Activated T-helper 1 cell treated with anti-CD3 and anti-CD28 coated beads, Interleukin-12 subunit alpha, Interleukin-12 subunit beta, Interleukin-2, Interleukin-4 antibody, amounts not matched to agents 30 ng/mL and 10 ng/mL and 1 ng/mL, durations not matched to agents 14 hours and 24 hours and 36 hours (primary cell): ENCODE data around the gene METTL16. TPM values are rescaled to one million over a fixed set of nuclear protein-coding genes. Genes with fewer than 3 reads are reported as not detected.
"Not testable (repeated sequence)": the region's sequence is repeated elsewhere in the genome, so short reads cannot be mapped to it uniquely, and the experiment has no call there.

Experiments
- DNase-seq: peaks from one replicate; pipeline ENCODE4 v3.0.0; 2021; ENCODE audit warnings: low spot score
- H3K27ac Mint-ChIP-seq: one replicate; pipeline ENCODE4 v1.8.0; 2021; ENCODE audit warnings: mild to moderate bottlenecking, mixed read lengths
- H3K27me3 Mint-ChIP-seq: one replicate; pipeline ENCODE4 v1.8.0; 2022; ENCODE audit warnings: mild to moderate bottlenecking, moderate library complexity, mixed read lengths; ENCODE audit not compliant: insufficient read depth
- H3K36me3 Mint-ChIP-seq: one replicate; pipeline ENCODE4 v1.8.0; 2021; ENCODE audit warnings: low read depth, mixed read lengths
- H3K4me1 Mint-ChIP-seq: one replicate; pipeline ENCODE4 v1.8.0; 2021; ENCODE audit warnings: low read depth, mixed read lengths
- H3K4me3 Mint-ChIP-seq: one replicate; pipeline ENCODE4 v1.8.0; 2021; ENCODE audit warnings: mild to moderate bottlenecking, moderate library complexity, mixed read lengths
- H3K9me3 Mint-ChIP-seq: one replicate; pipeline ENCODE4 v1.8.0; 2021; ENCODE audit warnings: mixed read lengths
- intact Hi-C: fragments of 100-400 bp; cut with micrococcal nuclease; formaldehyde crosslinking; loops from one replicate; pipeline ENCODE4 v1.15.1; 2024
- total RNA-seq: library from RNA; stranded (reverse); gene quantifications from 2 replicates; pipeline ENCODE4 v1.2.3, GENCODE V29; 2022

Gene METTL16
- 53.9 and 57.9 TPM in 2 replicates for total RNA-seq

GRCh38 chr17:2511462-2512369 lies at the start of gene METTL16:
Gene METTL16, minus strand, starts transcription at chr17:2511888. Its CDS starts 9,557 bp downstream, at chr17:2502331.
- Mint-ChIP-seq H3K27me3 (peaks cover 3% of the 10 kb centered on the region), H3K4me1 (peaks cover 11% of the 10 kb centered on the region), H3K9me3 (no peaks in the 10 kb centered on the region), H3K27ac (peak within 1 kb of the TSS; percentile 9), H3K36me3 (peaks cover 11% of the 10 kb centered on the region), H3K4me3 (no peak within 1 kb of the TSS)
- DNase-seq, result peak; percentile 95
- intact Hi-C loops, result loop anchor here (1.0 to 5.0 kb wide), 6 partner anchors 49 to 200 kb away; partner anchors contain the start of genes CLUH, MNT, PAFAH1B1 and SGSM2

- DNase-seq, result no peak
- H3K9me3 Mint-ChIP-seq, result no peaks in the 10 kb centered on the region
- no peak overlapping the region for H3K4me3 Mint-ChIP-seq
- H3K36me3 Mint-ChIP-seq, result no peaks in the 10 kb centered on the region
- intact Hi-C loops, result no loop called here
- H3K27me3 Mint-ChIP-seq, result peaks cover 7% of the 10 kb centered on the region
- no peak overlapping the region for H3K27ac Mint-ChIP-seq
- H3K4me1 Mint-ChIP-seq, result no peaks in the 10 kb centered on the region
These were observed 49.0 kb upstream of the METTL16 start for GRCh38 chr17:2560658-2561057.

DNA sequence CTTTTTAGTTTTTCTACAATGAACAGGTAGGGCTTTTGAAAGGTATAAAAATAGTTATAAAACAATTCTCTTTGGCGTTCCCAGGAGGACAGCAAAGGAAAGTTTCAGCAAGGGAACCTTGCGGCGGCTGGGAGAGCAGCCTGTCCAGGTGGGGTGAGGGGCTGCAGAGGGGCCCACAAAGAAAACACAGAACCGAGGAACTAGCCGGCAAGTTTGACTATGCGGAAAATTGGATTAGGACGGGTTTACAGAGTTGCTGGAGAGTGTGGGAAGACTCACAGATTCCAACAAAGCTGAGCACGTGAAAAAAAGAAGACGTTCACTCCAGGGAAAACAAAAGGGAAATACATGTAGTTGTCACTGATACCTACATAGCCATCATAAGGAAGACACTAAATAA lies 40.2 kb upstream of the METTL16 start:
- Mint-ChIP-seq H3K4me3 (no peak overlapping the region), H3K36me3 (no peaks in the 10 kb centered on the region), H3K27ac (no peak overlapping the region), H3K4me1 (no peaks in the 10 kb centered on the region), H3K27me3 (peaks cover 3% of the 10 kb centered on the region), H3K9me3 (no peaks in the 10 kb centered on the region)
- intact Hi-C loops, result no loop called here
- DNase-seq, result no peak

DNA sequence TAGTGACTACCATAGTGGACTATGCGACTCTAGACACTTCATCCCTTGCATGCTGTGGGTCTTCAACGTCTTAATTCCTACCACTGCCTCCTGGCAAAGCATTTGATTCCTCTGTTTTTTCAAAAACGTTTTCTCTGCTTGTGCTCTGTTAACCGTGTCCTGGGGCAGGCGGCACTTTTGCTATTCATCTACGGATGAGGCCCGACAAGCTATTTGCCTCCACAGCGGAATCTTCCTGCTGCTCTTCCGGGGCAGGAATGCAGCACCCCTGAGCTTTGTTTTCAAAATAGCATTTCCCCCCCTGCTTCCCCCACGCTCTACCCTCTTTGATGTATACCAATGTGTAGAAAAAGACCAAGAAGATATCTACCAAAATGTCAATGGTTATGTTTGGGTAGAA lies 39.8 kb upstream of the METTL16 start:
- H3K4me1 Mint-ChIP-seq, result no peaks in the 10 kb centered on the region
- no peaks in the 10 kb centered on the region for H3K36me3 Mint-ChIP-seq
- H3K9me3 Mint-ChIP-seq, result no peaks in the 10 kb centered on the region
- no peak overlapping the region for H3K4me3 Mint-ChIP-seq
- intact Hi-C loops, result no loop called here
- H3K27ac Mint-ChIP-seq, result no peak overlapping the region
- H3K27me3 Mint-ChIP-seq, result peaks cover 3% of the 10 kb centered on the region
- no peak for DNase-seq

DNA sequence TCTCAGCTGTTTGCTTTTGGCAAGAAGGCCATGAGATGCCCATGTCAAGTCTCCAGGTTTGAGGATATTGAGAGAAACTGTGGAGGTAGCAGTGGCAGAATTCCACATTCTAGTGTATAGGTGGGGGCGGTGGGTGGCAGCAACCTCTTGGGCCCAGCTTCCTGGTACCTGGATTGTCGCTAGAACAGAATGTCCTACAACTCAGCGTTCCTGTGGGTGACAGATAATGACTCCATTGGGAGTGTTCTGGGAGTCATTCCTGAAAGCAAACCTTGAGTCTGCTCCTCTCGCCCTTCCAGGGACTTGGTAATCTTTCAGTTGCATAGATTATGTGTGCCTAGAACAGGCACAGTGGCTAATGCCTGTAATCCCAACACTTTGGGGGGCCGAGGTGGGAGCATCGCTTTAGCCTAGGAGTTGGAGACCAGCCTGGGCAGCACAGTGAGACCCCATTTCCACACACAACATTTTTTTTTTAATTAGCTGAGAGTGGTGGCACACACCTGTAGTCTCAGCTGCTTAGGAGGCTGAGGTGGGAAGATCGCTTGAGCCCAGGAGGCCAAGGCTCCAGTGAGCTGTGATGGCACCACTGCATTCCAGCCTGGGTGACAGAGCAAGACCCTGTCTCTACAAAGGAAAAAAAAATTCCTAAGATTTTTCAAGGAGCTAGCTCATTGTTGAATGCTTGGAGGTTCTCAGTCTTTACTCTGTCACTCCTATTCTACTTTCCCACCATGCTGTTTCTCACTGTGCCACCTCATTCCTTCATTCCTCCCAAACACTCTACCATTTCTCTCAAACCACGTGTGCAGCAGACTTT lies 37.9 kb upstream of the METTL16 start:
- Mint-ChIP-seq H3K27ac (no peak overlapping the region), H3K36me3 (no peaks in the 10 kb centered on the region), H3K4me1 (no peaks in the 10 kb centered on the region), H3K27me3 (peaks cover 3% of the 10 kb centered on the region), H3K4me3 (no peak overlapping the region), H3K9me3 (no peaks in the 10 kb centered on the region)
- DNase-seq, result no peak
- intact Hi-C loops, result no loop called here

DNA sequence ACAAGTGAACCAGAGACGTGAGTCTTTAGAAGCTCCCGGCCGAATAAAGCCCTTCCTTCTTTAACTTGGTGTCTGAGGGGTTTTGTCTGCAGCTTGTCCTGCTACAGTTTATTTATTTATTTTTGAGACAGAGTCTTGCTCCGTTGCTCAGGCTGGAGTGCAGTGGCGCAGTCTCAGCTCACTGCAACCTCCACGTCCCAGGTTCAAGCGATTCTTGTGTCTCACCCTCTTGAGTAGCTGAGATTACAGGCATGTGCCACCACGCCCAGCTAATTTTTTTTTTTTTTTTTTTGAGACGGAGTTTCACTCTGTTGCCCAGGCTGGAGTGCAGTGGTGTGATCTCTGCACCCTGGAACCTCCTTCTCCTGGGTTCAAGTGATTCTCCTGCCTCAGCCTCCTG lies 36.3 kb upstream of the METTL16 start:
- H3K4me3 Mint-ChIP-seq, DNase-seq, H3K27me3 Mint-ChIP-seq, H3K4me1 Mint-ChIP-seq, H3K9me3 Mint-ChIP-seq, intact Hi-C loops, H3K27ac Mint-ChIP-seq, H3K36me3 Mint-ChIP-seq: not testable (repeated sequence)

GRCh38 chr17:2547176-2547575 lies 35.5 kb upstream of the METTL16 start:
- H3K9me3 Mint-ChIP-seq, result no peaks in the 10 kb centered on the region
- peaks cover 3% of the 10 kb centered on the region for H3K27me3 Mint-ChIP-seq
- H3K36me3 Mint-ChIP-seq, result no peaks in the 10 kb centered on the region
- no peak for DNase-seq
- H3K27ac Mint-ChIP-seq, result no peak overlapping the region
- no peak overlapping the region for H3K4me3 Mint-ChIP-seq
- intact Hi-C loops, result no loop called here
- no peaks in the 10 kb centered on the region for H3K4me1 Mint-ChIP-seq

DNA sequence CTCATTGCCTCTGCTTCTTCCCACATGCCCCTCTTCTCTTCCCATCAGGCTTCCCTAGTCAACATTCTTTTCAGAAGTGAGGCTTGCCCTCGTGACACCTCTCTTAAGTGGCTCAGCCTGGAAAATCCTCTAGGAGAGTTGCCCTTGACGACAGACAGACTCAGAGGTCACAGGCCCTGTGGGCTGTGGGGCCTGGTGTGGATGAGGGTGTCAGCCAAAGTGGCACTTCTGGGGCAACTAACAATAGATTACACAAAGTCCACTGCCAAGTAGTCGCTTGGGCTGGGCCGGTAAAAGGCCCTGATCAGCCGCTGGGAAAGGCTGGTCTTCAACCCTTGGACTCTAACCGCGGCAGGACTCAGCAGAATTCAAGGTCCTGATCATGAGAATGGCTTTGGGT lies 33.7 kb upstream of the METTL16 start:
- Mint-ChIP-seq H3K4me3 (no peak overlapping the region), H3K4me1 (no peaks in the 10 kb centered on the region), H3K27ac (no peak overlapping the region), H3K9me3 (no peaks in the 10 kb centered on the region), H3K36me3 (no peaks in the 10 kb centered on the region), H3K27me3 (peaks cover 3% of the 10 kb centered on the region)
- no peak for DNase-seq
- intact Hi-C loops, result no loop called here

DNA sequence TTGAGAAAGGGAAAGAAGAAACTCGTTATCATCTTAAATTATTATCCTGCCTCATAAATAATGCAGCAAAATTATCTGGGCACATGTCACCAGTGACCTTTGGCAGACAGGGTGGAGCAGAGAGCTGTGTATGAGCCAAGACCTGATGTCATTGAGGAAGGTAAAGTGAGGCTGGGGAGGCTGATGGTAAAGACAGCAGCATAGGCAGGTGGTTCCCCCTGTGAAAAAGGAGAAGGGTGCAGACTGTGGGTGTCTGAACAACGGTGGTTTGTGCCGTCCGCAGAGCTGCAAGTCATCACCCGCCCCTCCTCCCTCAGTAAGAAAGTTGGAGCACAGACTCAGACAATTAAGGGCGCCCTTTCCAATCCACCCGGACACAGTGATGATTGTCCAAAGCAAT lies 30.8 kb upstream of the METTL16 start:
- intact Hi-C loops, result no loop called here
- Mint-ChIP-seq H3K27ac (no peak overlapping the region), H3K27me3 (no peaks in the 10 kb centered on the region), H3K36me3 (no peaks in the 10 kb centered on the region), H3K4me3 (no peak overlapping the region), H3K9me3 (no peaks in the 10 kb centered on the region), H3K4me1 (no peaks in the 10 kb centered on the region)
- no peak for DNase-seq

DNA sequence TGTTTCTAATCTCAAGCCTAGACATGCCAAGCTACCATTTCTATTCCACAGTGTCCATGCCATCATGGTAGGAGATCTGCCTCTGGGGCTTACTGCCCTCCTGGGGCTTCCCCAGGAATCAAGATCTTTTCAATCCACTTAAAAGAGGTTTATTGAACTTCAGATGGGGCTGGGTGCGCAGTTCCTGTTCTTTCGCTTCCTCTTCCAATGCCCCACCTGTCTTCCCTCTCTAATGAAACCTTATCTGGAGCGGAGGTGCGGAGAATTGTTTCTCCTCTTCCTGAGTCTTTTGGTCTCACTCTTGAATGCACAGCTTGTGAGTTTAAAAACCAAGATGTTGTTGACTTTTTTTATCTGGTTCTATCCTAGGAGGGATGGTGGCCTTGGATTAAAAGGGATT lies 30.4 kb upstream of the METTL16 start:
- Mint-ChIP-seq H3K36me3 (no peaks in the 10 kb centered on the region), H3K4me3 (no peak overlapping the region), H3K27me3 (no peaks in the 10 kb centered on the region), H3K4me1 (no peaks in the 10 kb centered on the region), H3K27ac (no peak overlapping the region), H3K9me3 (no peaks in the 10 kb centered on the region)
- intact Hi-C loops, result no loop called here
- DNase-seq, result no peak

DNA sequence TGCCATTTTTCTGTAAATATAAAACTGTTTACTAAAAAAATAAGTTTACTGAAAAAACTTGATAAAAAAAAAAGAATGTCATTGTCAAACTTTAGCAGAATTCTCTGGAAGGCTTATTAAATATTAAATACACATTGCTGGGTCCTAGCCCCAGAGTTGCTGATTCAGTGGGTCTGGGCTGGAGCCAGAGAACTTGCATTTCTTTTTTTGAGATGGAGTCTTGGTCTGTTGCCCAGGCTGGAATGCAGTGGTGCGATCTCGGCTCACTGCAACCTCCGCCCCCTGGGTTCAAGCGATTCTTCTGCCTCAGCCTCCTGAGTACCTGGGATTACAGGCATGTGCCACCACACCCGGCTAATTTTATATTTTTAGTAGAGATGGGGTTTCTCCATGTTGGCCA lies 25.9 kb upstream of the METTL16 start:
- H3K36me3 Mint-ChIP-seq, H3K27ac Mint-ChIP-seq, intact Hi-C loops: not testable (repeated sequence)

DNA sequence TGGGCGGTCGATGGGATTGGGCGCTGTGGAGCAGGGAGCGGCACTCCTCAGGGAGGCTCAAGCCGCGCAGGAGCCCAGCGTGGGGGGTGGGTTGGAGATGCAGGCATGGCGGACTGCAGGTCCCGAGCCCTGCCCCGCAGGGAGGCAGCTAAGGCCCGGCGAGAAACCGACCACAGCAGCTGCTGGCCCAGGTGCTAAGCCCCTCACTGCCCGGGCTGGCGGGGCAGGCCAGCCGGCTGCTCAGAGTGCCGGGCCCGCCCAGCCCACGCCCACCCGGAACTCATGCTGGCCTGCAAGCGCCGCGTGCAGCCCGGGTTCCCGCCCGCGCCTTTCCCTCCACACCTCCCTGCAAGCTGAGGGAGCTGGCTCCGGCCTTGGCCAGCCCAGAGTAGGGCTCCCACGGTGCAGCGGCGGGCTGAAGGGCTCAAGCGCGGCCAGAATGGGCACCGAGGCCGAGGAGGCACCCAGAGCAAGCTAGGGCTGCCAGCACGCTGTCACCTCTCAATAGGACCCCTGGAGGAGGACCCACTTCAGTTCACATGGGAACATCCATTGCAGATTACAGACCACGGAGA lies 20.5 kb upstream of the METTL16 start:
- Mint-ChIP-seq H3K36me3 (no peaks in the 10 kb centered on the region), H3K27ac (no peak overlapping the region), H3K9me3 (no peaks in the 10 kb centered on the region), H3K27me3 (no peaks in the 10 kb centered on the region), H3K4me1 (peaks cover 10% of the 10 kb centered on the region), H3K4me3 (no peak overlapping the region)
- no peak for DNase-seq
- intact Hi-C loops, result no loop called here

More for the DNA sequence above, 25.9 kb upstream of the METTL16 start:
- not testable (repeated sequence) for H3K4me1 Mint-ChIP-seq, H3K9me3 Mint-ChIP-seq, H3K4me3 Mint-ChIP-seq, H3K27me3 Mint-ChIP-seq, DNase-seq
